H9 (cell line): ENCODE measurements around the gene CCR3. TPM values are rescaled to one million over a fixed set of nuclear protein-coding genes. Genes with fewer than 3 reads are reported as not detected.

Experiments
- DNase-seq: peaks from one replicate; pipeline ENCODE4 v3.0.0-alpha.2; 2017
- H2AFZ ChIP-seq: one replicate; pipeline ENCODE4 v1.6.1; 2013; ENCODE audit warnings: mild to moderate bottlenecking, low read length, control low read depth, moderate library complexity
- H2AK5ac ChIP-seq: 2 replicates; pipeline ENCODE4 v1.6.1; 2013; ENCODE audit warnings: low read length, control low read depth, mixed read lengths; ENCODE audit not compliant: insufficient read length
- H2BK120ac ChIP-seq: one replicate; pipeline ENCODE4 v1.6.1; 2013; ENCODE audit warnings: low read depth, mild to moderate bottlenecking, low read length, control low read depth, inconsistent platforms; ENCODE audit not compliant: poor library complexity, severe bottlenecking
- H2BK12ac ChIP-seq: 2 replicates; pipeline ENCODE4 v1.6.1; 2013; ENCODE audit warnings: low read length, control low read depth, mixed read lengths, low read depth; ENCODE audit not compliant: insufficient read length
- H2BK15ac ChIP-seq: 2 replicates; pipeline ENCODE4 v1.6.1; 2013; ENCODE audit warnings: low read depth, low read length, control low read depth
- H2BK20ac ChIP-seq: one replicate; pipeline ENCODE4 v1.6.1; 2013; ENCODE audit warnings: low read depth, mild to moderate bottlenecking, low read length, control low read depth, inconsistent platforms; ENCODE audit not compliant: poor library complexity, severe bottlenecking
- H2BK5ac ChIP-seq: 2 replicates; pipeline ENCODE4 v1.6.1; 2013; ENCODE audit warnings: low read length, control low read depth, mixed read lengths; ENCODE audit not compliant: insufficient read length
- H3K14ac ChIP-seq: 2 replicates; pipeline ENCODE4 v1.6.1; 2013; ENCODE audit warnings: low read length, control low read depth; ENCODE audit not compliant: insufficient read depth
- H3K18ac ChIP-seq: 2 replicates; pipeline ENCODE4 v1.6.1; 2013; ENCODE audit warnings: low read depth, mild to moderate bottlenecking, mixed read lengths, low read length, control low read depth; ENCODE audit not compliant: insufficient read length
- H3K23ac ChIP-seq: 2 replicates; pipeline ENCODE4 v1.6.1; 2013; ENCODE audit warnings: low read length, control low read depth, mixed read lengths, low read depth; ENCODE audit not compliant: insufficient read length
- H3K23me2 ChIP-seq: 2 replicates; pipeline ENCODE4 v1.6.1; 2013; ENCODE audit warnings: low read depth, mild to moderate bottlenecking, mixed read lengths, low read length, control low read depth; ENCODE audit not compliant: insufficient read length, poor library complexity, severe bottlenecking
- H3K27ac ChIP-seq: 2 replicates; pipeline ENCODE4 v1.5.1; 2013; ENCODE audit warnings: low read length, control low read depth, mixed read lengths, low read depth; ENCODE audit not compliant: insufficient read length
- H3K27me3 ChIP-seq: 2 replicates; pipeline ENCODE4 v1.6.1; 2013; ENCODE audit warnings: low read length, control low read depth, inconsistent platforms; ENCODE audit not compliant: insufficient read depth
- H3K4ac ChIP-seq: 2 replicates; pipeline ENCODE4 v1.6.1; 2013; ENCODE audit warnings: low read depth, mild to moderate bottlenecking, control low read depth, inconsistent platforms, low read length, moderate library complexity
- H3K4me1 ChIP-seq: 2 replicates; pipeline ENCODE4 v1.6.1; 2013; ENCODE audit warnings: low read length, control low read depth, inconsistent platforms; ENCODE audit not compliant: insufficient read depth
- H3K4me2 ChIP-seq: 2 replicates; pipeline ENCODE4 v1.6.1; 2013; ENCODE audit warnings: low read length, control low read depth, mixed read lengths; ENCODE audit not compliant: insufficient read length, insufficient read depth
- H3K56ac ChIP-seq: 2 replicates; pipeline ENCODE4 v1.6.1; 2013; ENCODE audit warnings: low read depth, mild to moderate bottlenecking, mixed read lengths, low read length, control low read depth; ENCODE audit not compliant: insufficient read length
- H3K79me1 ChIP-seq: 2 replicates; pipeline ENCODE4 v1.6.1; 2013; ENCODE audit warnings: low read depth, mild to moderate bottlenecking, moderate library complexity, low read length, control low read depth, inconsistent platforms; ENCODE audit not compliant: insufficient read depth, poor library complexity, severe bottlenecking
- H3K79me2 ChIP-seq: 2 replicates; pipeline ENCODE4 v1.6.1; 2013; ENCODE audit warnings: low read length, control low read depth, inconsistent platforms; ENCODE audit not compliant: insufficient read depth
- H3K9ac ChIP-seq: 2 replicates; pipeline ENCODE4 v1.6.1; 2013; ENCODE audit warnings: low read length, control low read depth, mixed read lengths; ENCODE audit not compliant: insufficient read length; ENCODE audit errors: extremely low read depth
- H3K9me3 ChIP-seq: one replicate; pipeline ENCODE4 v1.6.1; 2013; ENCODE audit warnings: low read depth, low read length, inconsistent platforms; ENCODE audit not compliant: control insufficient read depth
- H3T11ph ChIP-seq: one replicate; pipeline ENCODE4 v1.6.1; 2013; ENCODE audit warnings: mild to moderate bottlenecking, low read length, control low read depth, inconsistent platforms
- H4K20me1 ChIP-seq: one replicate; pipeline ENCODE4 v1.6.1; 2013; ENCODE audit not compliant: control insufficient read depth, insufficient read length, insufficient read depth
- H4K5ac ChIP-seq: 2 replicates; pipeline ENCODE4 v1.6.1; 2013; ENCODE audit warnings: low read depth, mild to moderate bottlenecking, mixed read lengths, low read length, control low read depth; ENCODE audit not compliant: insufficient read length
- H4K8ac ChIP-seq: replicated peaks from 2 replicates; pipeline ENCODE4 v1.6.1; 2013; ENCODE audit warnings: low read length, control low read depth, mixed read lengths, low read depth; ENCODE audit not compliant: insufficient read length
- H4K91ac ChIP-seq: 2 replicates; pipeline ENCODE4 v1.6.1; 2013; ENCODE audit warnings: low read depth, mild to moderate bottlenecking, moderate library complexity, mixed read lengths, low read length, control low read depth; ENCODE audit not compliant: insufficient read length
- H3K27ac Mint-ChIP-seq, 3 experiments: 2 replicates in 2 of 3; 3 replicates in 1 of 3; pipeline ENCODE4 v1.8.0; 2020 to 2021; ENCODE audit warnings: mixed read lengths in 3 of 3, mild to moderate bottlenecking in 1 of 3, moderate library complexity in 1 of 3
- H3K27me3 Mint-ChIP-seq: 2 replicates; pipeline ENCODE4 v1.8.0; 2021; ENCODE audit warnings: low read depth, mild to moderate bottlenecking, moderate library complexity, mixed read lengths
- H3K36me3 Mint-ChIP-seq, 3 experiments: 2 replicates in 2 of 3; 3 replicates in 1 of 3; pipeline ENCODE4 v1.8.0; 2020 to 2021; ENCODE audit warnings: low read depth in 3 of 3, mixed read lengths in 3 of 3; ENCODE audit not compliant: insufficient read depth in 1 of 3
- H3K4me1 Mint-ChIP-seq, 2 experiments: 2 replicates each; pipeline ENCODE4 v1.8.0; 2020; ENCODE audit warnings: mixed read lengths in 2 of 2
- H3K4me3 Mint-ChIP-seq, 2 experiments: 2 replicates in 1 of 2; 3 replicates in 1 of 2; pipeline ENCODE4 v1.8.0; 2020 to 2021; ENCODE audit warnings: mild to moderate bottlenecking in 2 of 2, mixed read lengths in 2 of 2, moderate library complexity in 1 of 2
- H3K9me3 Mint-ChIP-seq, 2 experiments: 2 replicates in 1 of 2; 3 replicates in 1 of 2; pipeline ENCODE4 v1.8.0; 2020; ENCODE audit warnings: mild to moderate bottlenecking in 2 of 2, mixed read lengths in 2 of 2, moderate library complexity in 1 of 2
- CTCF ChIP-seq: fragments of 200-600 bp; sonication (generic); conservative IDR thresholded peaks from 3 replicates; pipeline ENCODE4 v1.8.0; 2021; ENCODE audit warnings: antibody characterized with exemption, mild to moderate bottlenecking
- WGBS: extraction: QIAGEN DNeasy Blood & Tissue Kit; methylation state at CpG from one replicate; pipeline ENCODE4 v1.1.7; 2013; ENCODE audit warnings: missing lambda C conversion rate, low lambda C conversion rate, mixed read lengths; ENCODE audit not compliant: insufficient read length; ENCODE audit errors: extremely low coverage; 5-methylcytosine and 5-hydroxymethylcytosine counted together
- total RNA-seq: library from RNA; stranded (reverse); gene quantifications from 2 replicates; pipeline ENCODE4 v1.2.1, GENCODE V29; 2021

CCR3 gene
- total RNA-seq, 1 experiment from 2014 or later: not detected

DNA sequence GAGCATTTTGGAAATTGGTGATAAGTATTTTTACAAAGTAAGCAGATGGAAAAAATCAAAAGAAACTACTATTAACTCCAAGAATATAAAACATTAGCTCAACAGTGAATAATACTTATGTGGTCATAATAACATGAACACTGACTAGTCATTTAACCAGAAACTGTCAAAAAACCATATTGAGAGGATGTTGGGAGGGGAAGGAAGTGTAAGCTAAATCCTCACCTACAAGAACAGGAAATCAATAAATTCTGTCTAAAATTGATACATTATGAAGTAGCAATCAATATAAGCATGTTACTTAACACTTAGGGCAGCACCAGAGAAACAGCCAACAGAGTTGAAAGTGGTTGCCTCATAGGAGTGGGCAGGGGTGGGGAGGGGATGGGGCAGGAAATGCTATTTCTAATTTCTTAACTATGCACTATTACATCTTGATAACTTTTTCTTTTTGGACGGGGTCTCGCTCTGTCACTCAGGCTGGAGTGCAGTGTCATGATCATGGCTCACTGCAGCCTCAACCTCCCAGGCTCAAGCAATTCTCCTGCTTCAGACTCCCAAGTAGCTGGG is 41.7 kb downstream of the CCR3 start:
- no peaks in the 10 kb centered on the region for H3K4me1 Mint-ChIP-seq
- no CpG with 5 or more reads among the region's 2 CpGs for WGBS
- H3K9me3 Mint-ChIP-seq: peaks cover 8 to 13% of the 10 kb centered on the region in 2 experiments

More for the DNA sequence above, 41.7 kb downstream of the CCR3 start:
- no peaks in the 10 kb centered on the region for H3K79me2 ChIP-seq
- no peak overlapping the region for H3K9ac ChIP-seq
- H3K23me2 ChIP-seq: no peaks in the 10 kb centered on the region
- H3K4me3 Mint-ChIP-seq: no peak overlapping the region
- H2AFZ ChIP-seq: no peak overlapping the region
- no peak overlapping the region for H2AK5ac ChIP-seq
- TF ChIP-seq CTCF: no peak
- H3K36me3 Mint-ChIP-seq: peaks cover 4 to 7% (median 7%) of the 10 kb centered on the region in 3 experiments; a peak in 5 of 7 replicates
- no peaks in the 10 kb centered on the region for H3K79me1 ChIP-seq
- no peak for DNase-seq
- H3K14ac ChIP-seq: no peak overlapping the region
- H4K20me1 ChIP-seq: no peaks in the 10 kb centered on the region
- no peaks in the 10 kb centered on the region for H3K27me3 ChIP-seq
- no peak overlapping the region for H3K4ac ChIP-seq
- H3K18ac ChIP-seq: no peak overlapping the region
- H3K4me1 ChIP-seq: no peaks in the 10 kb centered on the region
- no peak overlapping the region for H2BK120ac ChIP-seq
- no peak overlapping the region for H2BK12ac ChIP-seq
- no peak overlapping the region for H2BK15ac ChIP-seq
- no peak overlapping the region for H4K8ac ChIP-seq
- peaks cover 8% of the 10 kb centered on the region for H3K9me3 ChIP-seq
- no peak overlapping the region for H2BK20ac ChIP-seq
- no peak overlapping the region for H4K91ac ChIP-seq
- H2BK5ac ChIP-seq: no peak overlapping the region
- H3K27me3 Mint-ChIP-seq: peaks cover 4% of the 10 kb centered on the region; the same call in 1 of the 2 replicates
- no peak overlapping the region for H3K27ac Mint-ChIP-seq
- H3K4me2 ChIP-seq: no peak overlapping the region
- H3K27ac ChIP-seq: no peak overlapping the region
- no peak overlapping the region for H4K5ac ChIP-seq
- H3T11ph ChIP-seq: no peak overlapping the region
- H3K56ac ChIP-seq: no peak overlapping the region
- H3K23ac ChIP-seq: no peak overlapping the region
